GM19240 (cell line): ENCODE measurements around the gene PTPRD.
"Not testable (repeated sequence)": the region's sequence is repeated elsewhere in the genome, so short reads cannot be mapped to it uniquely, and the experiment has no call there.

Experiments used
- DNase-seq: peaks from one replicate; pipeline ENCODE4 v3.0.0; 2011; ENCODE audit warnings: low spot score; ENCODE audit not compliant: insufficient read length

Gene PTPRD

DNA sequence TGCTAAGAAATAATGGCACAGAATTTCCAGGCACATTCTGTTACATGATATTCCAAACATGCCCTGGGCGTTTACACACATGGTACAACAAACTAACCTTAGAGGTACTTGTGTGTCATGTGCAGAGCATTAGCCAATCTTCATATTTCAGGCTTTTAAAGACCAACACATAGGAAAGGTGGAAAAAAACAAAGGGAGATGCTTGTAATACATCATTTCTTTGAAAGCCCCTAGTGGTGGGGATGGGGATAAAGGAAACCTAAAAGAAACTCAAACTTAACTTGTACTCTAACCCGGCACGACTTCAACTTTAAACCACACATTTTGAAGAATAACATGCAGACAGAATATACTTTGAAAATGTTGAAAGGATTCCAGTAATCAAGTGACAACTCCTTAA is 133.6 kb downstream of the PTPRD start:
- no peak for DNase-seq

DNA sequence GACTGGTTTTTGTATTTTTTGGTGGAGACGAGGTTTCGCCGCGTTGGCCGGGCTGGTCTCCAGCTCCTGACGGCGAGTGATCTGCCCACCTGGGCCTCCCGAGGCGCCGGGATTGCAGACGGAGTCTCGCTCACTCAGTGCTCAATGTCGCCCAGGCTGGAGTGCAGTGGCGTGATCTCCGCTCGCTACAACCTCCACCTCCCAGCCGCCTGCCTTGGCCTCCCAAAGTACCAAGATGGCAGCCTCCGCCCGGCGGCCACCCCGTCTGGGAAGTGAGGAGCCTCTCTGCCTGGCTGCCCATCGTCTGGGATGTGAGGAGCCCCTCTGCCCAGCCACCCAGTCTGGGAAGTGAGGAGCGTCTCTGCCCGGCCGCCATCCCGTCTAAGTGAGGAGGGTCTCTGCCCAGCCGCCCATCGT is 163.6 kb downstream of the PTPRD start:
- not testable (repeated sequence) for DNase-seq

DNA sequence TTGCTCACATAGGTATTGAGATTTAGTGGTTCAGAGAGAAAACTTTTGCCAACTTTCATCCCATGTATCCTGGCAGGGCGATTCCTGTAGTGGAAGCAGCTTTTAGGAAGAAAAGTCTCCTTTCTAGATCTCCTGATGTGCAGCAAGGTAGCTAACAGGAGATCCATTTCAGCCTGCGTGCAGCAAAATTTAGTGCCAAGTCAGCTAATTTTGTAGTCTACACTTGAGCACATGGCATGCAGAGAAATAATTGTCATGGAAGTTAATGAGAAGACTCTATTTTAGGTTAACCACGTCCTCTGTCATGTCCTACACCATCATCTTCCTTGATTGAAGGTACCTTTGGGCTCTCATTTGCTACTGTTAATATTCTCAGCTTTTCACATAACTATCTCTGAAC is 165.8 kb downstream of the PTPRD start:
- no peak for DNase-seq

DNA sequence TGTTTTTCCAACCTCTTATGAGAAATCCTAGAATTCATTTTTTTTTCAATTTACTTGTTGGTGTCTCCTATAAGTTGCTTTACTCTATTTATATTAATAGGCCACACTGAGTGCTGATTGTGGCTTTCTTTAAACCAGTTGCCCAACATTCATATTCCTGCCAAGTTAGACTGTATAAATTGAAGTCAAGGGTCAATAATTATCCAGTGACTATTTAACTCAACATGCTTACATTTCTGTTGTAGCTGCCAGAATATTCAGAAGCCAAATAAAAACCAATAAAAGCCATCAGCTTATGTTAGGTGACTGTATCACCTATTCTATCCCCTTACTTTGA is 169.0 kb downstream of the PTPRD start:
- DNase-seq: no peak

DNA sequence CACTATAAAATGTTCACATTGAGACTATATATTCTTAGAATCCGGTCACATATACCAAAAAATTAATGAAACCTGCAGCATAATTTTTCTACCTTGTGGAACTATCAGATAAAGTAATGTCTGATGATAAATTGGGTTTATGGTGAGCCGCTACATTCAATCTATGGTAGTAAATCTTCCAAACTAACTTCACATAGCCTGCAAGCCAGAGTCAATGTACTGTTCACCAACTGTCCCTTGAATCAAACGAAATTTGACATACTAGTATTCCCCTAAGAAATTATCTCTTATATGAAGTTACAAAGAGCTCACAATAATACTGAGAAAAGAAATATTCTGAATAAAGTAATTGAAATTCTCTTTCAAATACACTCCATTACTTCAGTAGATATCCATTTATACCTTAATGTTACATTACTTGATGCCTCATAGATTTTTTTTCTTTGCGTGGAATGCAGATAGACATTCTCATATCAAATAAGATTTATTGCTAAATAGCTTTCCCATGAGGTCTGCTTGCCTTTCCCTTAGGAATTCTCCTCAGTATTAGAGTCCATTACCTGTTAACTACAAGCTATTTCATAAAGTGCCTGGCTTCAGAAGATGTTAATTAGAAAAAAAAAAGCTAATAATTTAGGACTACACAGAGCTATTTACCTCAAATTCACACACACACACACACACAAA is 169.5 kb downstream of the PTPRD start:
- no peak for DNase-seq

DNA sequence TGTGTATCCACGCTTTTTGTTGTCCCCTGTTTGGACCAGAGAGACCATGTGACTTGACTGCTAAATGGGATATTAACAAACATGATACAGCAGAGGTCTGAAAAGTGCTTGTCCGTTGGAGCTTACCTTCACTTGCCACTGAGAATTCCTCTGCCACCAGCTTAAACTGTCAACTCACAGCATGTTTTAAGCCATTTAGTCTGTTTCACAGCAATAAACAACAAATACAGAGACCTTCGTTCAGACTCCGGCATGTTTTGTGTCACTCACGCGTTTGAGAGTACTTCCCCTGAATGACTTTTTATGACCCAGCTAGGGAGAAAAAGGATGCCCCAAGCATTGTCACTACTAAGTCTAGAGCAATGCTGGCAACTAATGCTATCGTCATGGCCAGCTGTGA is 173.8 kb downstream of the PTPRD start:
- no peak for DNase-seq

DNA sequence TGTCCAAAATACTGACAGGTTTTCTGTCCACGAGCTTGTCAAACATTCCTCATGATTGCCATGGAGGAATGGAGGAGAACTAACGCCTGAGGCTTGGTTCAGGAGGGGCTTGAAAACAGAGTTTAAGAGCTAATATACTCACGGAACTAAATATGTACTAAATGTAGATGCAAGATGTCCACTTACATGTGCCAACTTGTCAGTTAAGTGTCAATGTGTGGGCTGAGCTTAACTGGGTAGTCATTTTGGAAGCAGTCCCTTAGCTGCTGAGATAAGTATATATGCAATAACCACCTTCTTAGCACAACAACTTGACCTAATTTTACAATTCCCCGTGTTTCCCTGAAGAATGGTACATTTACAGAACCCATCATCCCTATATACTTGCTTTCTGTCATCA is 176.0 kb downstream of the PTPRD start:
- DNase-seq: no peak

DNA sequence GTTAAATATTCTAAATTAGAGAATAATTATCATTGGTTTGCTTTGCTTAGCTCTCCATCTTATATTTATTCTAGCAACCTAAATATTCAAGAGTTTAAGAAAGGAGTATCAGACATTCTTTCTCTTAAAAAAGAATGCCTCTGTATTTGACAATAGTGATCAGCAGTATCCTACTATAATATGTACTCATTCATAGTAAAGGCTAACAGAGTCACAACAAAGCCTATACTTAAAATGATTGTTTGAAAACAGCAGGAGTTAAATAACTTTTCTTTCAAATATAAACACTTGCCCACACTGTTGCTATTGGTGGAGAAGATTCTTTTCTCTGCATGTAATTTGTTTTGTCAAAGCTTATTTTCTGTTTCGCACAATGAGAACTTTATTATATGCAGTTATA is 178.4 kb downstream of the PTPRD start:
- no peak for DNase-seq

DNA sequence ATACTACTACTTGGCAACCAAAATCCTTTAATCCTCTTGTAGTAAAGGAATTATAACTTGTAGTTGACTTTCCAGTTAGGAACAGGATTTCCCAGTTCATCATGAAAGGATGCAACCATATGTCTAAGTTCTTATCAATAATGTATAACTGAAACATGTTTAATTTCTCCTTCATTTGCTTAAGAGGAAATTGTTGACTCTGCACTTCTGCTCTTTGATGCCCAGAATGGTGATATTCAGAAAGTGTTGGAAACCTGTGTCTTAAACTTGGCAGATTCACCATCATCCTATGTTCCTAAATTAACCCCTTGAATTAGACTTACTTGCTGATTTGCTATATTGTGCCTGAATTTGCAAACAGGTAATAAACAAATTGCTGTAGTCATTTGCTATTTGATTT is 201.5 kb downstream of the PTPRD start:
- no peak for DNase-seq

DNA sequence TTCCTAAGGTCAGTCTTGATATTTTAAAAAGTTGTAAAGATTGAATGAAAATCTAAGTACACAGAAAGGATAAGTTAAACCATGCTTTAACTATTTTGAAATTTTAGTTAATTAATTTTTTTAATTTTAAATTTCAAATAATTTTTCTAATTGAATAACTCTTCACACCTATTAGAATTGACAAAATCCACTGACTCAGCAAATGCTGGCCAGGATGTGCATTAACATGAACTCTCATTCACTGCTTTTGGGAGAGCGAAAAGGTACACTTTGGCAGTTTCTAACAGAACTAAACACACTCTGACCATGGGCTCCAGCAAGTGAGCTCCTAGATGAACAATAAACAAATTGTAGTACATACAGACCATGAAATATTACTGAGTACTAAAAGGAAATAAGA is 209.5 kb downstream of the PTPRD start:
- DNase-seq: no peak

DNA sequence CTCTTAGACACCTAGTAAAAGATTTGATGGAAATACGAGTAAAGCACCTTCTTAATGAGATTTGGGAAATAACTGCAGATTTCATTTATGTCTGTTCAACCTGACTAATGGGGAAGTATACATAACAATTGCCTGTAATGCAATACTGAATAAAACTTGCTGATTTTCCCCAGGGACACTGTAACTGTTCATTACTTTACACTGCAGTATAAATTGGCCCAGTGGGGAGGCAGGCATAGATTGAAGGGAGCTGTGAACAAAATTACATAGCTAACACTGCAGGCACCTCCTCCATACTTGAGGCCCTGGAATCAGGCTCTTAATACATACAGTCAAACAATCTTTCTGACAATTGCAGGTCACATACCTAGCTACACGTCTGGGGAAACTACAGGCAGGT is 216.2 kb downstream of the PTPRD start:
- DNase-seq: no peak

DNA sequence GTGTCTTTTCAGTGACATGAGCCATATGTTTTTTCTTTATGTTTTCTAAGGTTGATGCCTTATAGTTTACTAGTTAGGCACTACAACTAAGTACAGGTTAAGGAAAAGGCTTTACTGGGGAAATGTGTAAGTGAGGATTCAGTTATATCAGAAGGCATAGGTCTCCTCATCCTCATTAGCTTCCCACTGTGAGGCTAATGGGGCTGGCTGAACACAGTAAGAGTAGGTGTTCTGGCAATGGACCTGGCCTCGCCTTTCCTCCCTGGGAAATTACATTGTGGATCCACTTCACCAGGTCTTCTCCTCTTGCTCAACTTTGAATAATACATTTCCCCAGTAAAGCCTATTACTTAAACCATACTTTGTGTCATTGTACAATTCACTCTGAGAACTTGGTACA is 225.5 kb downstream of the PTPRD start:
- DNase-seq: no peak

DNA sequence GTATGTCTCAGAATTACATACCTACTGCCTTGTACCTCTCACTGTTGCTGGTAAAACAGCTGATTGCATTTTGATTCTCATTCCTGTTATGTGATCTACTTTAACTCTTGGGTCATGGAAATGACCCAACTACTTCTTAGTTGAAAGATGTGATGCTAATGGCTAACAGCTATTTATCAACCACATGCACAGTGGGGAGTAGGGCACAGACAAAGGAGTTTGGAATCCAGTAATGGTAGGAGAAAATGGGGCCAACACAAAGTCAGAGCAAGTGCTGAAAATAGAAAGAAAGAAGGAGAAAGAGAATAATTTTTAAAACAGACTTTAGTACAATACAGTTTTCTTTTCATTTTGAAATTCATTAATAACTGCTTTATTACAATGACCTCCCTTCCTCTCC is 241.0 kb downstream of the PTPRD start:
- DNase-seq: no peak

DNA sequence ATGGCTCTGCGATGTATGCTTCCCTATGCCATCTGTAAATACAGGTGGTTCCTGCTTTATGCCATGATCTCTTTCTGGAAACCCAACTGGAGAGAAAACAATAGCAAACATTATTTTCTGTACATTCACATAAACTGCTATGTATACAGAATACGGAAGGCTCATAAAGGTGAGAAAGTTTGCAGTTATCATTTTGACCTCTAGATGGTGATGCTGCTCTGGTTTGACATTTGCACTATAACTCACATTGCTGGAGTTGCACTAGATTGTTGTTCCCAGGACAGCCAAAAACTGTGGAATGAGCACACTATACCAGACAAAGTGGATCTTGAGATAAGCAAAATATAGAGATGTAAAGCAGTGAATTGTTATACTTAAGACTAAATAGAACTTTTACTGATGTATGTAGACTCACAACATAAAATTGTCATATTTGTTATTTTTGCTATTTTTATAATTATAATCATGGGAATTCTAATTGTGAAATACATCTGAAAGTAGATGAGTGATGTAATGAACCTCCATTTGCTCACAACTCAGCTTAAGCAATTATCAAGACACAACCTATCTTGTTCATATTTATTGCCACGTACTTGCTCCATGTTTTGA is 246.5 kb downstream of the PTPRD start:
- no peak for DNase-seq

DNA sequence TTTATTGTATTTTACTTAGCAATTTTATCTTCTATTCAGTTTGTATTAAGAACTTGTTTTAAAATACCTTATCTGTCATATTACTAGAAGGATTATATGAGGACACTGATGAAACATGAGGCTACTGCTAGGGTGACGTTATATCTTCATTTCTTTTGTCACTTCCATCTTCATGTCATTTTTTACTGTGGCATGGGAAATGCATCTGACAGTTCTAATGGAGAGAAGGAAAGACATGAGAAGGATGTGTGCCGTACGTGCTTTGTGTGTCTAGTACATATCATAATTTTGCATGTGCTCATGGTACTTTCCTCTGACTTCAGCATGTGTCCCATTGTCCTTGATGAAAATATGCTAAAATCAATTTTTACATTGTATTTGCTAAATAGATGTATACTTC is 258.2 kb downstream of the PTPRD start:
- no peak for DNase-seq

DNA sequence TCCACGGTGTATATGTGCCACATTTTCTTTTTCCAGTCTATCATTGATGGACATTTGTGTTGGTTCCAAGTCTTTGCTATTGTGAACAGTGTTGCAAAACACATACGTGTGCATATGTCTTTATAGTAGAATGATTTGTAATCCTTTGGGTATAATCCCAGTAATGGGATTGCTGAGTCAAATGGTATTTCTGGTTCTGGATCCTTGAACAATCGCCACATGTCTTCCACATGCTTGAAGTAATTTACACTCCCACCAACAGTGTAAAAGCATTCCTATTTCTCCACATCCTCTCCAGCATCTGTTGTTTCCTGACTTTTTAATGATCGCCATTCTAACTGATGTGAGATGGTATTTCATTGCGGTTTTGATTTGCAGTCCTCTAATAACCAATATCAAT is 267.2 kb downstream of the PTPRD start:
- not testable (repeated sequence) for DNase-seq

DNA sequence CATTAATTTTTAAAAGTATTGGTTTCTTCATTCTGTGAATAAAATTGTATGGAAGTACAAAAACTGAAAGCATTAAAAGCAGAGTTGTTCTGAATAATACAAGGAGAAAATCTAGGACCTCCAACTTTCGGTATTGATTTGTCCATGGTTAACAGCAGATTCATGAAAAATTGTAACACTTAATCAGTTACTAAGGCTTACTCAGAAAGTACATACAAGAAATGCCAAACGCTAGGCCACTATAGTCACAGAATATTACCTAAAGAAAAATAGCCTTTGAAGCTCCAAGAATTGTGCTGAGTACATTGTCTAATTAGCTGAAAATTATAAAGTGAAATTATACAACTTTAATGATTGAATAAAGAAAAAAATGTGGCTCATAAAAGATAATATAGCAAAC is 271.7 kb downstream of the PTPRD start:
- DNase-seq: no peak

DNA sequence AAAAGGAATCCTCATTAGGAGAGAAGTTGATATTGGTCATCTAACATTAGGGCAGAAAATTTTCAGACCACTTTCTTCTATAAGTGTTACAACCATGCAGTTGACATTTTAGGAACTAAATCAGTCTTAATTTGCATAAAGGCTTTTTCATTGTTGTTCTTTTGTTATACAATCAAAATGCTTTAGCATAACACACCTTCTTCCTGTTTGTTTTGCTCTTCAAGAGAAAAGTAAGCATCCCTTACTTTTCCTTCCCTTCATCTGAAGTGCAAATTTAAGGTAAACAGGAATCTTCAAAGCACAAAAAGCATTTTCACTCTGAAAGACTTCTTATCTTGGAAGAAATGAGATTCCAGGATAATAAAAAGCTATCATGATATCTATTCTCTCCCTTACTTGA is 273.6 kb downstream of the PTPRD start:
- DNase-seq: no peak

DNA sequence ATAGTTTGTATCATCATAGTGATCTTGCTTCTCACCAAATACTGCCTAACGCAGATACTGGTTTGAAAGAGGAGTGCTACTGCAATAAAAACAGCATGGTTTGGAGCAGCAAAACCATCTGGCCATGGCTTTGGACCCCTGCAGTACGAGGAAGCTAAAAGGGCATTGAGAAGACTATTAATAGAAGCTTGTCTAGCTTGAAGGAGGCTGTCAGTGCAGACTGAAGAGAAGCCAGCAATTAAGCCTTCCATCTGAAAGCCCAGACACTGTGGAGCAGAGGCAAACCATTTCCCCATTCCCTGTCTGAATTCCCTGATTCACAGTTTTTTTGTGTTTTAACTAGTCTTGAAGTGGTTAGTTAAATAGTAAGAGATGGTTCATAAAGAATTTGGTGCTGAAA is 281.6 kb downstream of the PTPRD start:
- no peak for DNase-seq

DNA sequence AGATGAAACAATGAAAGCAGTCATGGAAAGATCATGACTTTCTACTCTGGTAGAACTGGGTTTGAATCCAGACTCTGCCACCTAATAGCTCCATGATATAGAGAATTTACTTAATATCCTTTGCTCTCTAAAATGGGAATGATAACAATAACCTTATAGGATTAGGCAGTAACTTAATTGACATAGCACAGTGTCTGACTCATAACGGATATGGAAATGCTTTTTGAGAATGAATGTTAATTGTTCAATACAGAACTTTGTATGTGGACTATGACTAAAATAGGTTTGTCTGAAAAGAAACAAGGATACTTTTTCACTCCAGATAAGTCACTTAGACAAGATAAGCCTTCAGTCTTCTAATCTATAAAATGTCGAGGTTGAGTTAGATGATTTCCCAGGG is 330.7 kb downstream of the PTPRD start:
- DNase-seq: no peak

DNA sequence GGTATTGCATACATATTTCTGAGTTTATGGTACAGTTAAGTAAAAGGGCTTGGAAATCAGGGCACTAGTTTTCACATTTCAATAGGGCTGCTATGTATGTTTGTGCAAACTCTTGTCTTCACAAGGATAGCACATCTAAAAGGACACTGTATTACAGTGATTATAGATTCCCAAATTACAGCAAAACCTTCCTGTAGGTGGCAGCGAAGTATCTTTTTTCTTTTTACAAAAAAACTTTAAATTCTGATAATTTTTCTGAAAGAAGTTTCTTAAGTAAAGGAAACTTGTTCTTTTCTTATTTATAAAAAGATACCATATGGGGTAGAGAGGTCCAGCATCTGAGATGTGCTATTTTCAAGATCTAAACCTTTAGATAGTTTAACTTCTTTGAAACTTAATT is 337.8 kb downstream of the PTPRD start:
- no peak for DNase-seq

DNA sequence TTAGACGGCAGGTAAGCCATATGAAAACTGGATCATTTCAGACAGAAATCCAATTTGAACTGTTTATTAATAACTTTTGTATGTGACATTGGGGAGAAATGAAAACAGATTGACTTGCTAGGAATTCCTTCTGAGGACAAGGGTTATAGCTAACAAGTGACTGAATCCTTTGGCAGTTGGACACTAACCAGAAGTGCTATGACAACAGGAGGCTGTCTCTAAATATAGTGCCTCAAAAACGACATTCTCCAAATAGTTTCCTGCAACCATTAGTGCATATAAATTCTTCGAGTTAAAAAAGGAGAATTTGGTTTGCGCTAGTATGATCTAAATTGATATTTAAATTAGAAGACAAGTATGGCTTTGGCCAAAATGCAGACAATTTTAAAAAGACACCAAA is 338.6 kb downstream of the PTPRD start:
- no peak for DNase-seq

DNA sequence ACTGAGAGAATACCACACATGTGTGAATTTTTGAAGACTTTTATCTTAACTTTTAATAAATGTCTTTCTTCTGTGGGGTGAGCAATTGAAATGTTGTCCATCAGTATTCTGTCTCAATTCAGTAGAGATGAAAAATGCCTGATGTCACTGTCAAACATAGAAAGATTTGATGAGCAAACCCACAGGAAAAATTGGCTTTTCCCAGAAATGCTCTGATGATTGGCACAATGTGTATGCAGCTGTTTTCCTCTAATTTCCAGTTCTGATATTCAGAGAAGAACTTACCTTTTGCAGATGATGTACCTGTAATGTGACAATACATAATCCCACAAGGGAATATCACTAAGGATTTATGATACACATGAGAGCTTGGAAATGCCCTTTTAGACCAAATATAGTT is 340.0 kb downstream of the PTPRD start:
- DNase-seq: no peak
